ENCODE measurements around the gene GCK.

DNA sequence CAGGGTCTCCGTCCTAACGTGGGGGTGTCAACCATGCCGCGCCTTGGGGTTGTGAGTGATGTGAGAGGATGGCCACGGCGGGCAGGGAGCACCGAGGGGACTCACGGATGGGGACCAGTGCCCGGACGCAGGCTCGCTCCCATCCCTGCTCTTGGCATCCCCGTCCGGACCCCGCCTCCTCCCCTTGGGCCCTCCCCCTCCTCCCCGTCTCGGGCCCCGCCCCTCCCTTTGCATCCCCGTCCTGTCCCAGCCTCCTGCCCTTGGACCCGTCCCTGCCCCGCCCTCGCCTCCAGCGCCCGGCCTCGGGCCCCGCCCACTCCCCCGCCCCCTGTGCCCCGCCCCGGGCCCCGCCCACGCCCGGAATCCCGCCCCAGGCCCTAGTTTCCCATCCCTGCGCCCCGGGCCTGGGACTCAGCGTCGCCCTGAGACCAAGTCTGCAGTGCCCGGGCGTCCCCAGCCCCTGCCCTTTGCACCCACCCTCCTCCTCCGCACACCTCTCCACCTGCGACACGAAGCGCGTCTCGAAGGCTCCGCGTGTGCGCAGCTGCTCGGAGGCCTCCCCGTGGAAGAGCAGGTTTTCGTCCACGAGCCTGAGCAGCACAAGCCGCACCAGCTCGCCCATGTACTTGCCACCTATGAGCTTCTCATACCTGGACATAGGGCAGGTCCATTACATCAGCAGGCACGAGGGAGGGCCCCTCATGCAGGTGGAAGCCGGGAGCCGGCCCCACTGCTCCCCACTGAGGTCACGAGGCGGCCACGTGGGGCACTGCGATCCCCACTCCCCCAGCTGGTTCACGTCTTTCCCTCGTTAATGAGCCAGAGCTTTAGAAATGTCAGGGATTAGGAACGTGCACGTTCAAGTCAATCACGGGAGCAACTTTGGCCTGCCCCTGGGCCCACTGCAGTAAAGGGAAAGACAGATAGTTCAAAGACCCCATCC, 43.0 kb downstream of the GCK start:
- TF ChIP-seq, protein P1, sequence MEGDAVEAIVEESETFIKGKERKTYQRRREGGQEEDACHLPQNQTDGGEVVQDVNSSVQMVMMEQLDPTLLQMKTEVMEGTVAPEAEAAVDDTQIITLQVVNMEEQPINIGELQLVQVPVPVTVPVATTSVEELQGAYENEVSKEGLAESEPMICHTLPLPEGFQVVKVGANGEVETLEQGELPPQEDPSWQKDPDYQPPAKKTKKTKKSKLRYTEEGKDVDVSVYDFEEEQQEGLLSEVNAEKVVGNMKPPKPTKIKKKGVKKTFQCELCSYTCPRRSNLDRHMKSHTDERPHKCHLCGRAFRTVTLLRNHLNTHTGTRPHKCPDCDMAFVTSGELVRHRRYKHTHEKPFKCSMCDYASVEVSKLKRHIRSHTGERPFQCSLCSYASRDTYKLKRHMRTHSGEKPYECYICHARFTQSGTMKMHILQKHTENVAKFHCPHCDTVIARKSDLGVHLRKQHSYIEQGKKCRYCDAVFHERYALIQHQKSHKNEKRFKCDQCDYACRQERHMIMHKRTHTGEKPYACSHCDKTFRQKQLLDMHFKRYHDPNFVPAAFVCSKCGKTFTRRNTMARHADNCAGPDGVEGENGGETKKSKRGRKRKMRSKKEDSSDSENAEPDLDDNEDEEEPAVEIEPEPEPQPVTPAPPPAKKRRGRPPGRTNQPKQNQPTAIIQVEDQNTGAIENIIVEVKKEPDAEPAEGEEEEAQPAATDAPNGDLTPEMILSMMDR (IDR thresholded peaks at IDR 0.05) = no peak
- TF ChIP-seq POLR2A (IDR thresholded peaks at IDR 0.05) = no peak
